ENCODE data around the gene RAX. TPM values are rescaled to one million over a fixed set of nuclear protein-coding genes. Genes with fewer than 3 reads are reported as not detected.
"Not testable (repeated sequence)": the region's sequence is repeated elsewhere in the genome, so short reads cannot be mapped to it uniquely, and the experiment has no call there.

Gene RAX
- total and polyA plus RNA-seq, 2 experiments from 2014 or later = 0.06 to 0.21 TPM

DNA sequence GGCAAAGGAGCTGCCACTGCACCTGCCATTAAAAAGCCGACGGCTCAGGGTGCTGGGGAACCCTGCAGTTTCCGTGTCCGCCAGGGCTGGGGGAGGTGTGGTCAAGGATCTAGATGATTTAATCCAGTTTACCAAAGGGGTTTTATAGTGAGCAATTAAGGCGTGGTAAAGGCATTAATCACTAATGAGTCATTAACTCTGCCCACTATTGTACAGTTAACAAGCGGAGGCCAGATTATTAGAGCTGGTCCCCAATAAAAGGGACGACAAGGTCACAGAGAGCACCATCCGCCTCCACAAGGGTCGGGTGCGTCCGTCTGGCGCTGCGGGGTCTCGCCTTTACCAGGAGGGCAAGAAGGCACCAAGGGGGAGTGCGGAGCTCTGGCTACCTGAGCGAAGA, 9.6 kb downstream of the RAX start:
- Histone ChIP-seq H3K27ac (no peak overlapping the region), H3K36me3 (no peaks in the 10 kb centered on the region), H3K4me1 (ENCODE audit: low read depth) (no peaks in the 10 kb centered on the region), H3K27me3 (peaks cover 74% of the 10 kb centered on the region), H3K9me3 (ENCODE audit: low read depth) (no peaks in the 10 kb centered on the region), H3K4me3 (no peak overlapping the region)
- no peak for DNase-seq (ENCODE audit: low read depth in 1 of 2, low spot score in 1 of 2)
- TF ChIP-seq, protein P1, sequence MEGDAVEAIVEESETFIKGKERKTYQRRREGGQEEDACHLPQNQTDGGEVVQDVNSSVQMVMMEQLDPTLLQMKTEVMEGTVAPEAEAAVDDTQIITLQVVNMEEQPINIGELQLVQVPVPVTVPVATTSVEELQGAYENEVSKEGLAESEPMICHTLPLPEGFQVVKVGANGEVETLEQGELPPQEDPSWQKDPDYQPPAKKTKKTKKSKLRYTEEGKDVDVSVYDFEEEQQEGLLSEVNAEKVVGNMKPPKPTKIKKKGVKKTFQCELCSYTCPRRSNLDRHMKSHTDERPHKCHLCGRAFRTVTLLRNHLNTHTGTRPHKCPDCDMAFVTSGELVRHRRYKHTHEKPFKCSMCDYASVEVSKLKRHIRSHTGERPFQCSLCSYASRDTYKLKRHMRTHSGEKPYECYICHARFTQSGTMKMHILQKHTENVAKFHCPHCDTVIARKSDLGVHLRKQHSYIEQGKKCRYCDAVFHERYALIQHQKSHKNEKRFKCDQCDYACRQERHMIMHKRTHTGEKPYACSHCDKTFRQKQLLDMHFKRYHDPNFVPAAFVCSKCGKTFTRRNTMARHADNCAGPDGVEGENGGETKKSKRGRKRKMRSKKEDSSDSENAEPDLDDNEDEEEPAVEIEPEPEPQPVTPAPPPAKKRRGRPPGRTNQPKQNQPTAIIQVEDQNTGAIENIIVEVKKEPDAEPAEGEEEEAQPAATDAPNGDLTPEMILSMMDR (IDR thresholded peaks at IDR 0.05; ENCODE audit: low read depth, low read length) = no peak

DNA sequence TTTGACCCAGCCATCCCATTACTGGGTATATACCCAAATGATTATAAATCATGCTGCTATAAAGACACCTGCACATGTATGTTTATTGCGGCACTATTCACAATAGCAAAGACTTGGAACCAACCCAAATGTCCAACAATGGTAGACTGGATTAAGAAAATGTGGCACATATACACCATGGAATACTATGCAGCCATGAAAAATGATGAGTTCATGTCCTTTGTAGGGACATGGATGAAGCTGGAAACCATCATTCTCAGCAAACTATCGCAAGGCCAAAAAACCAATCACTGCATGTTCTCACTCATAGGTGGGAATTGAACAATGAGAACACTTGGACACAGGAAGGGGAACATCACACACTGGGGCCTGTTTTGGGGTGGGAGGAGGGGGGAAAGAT, 11.0 kb downstream of the RAX start:
- H3K27ac ChIP-seq; H3K4me3 ChIP-seq; H3K4me1 ChIP-seq (ENCODE audit: low read depth); H3K36me3 ChIP-seq; DNase-seq (ENCODE audit: low read depth in 1 of 2, low spot score in 1 of 2); H3K9me3 ChIP-seq (ENCODE audit: low read depth): not testable (repeated sequence)
- peaks cover 59% of the 10 kb centered on the region for H3K27me3 ChIP-seq

DNA sequence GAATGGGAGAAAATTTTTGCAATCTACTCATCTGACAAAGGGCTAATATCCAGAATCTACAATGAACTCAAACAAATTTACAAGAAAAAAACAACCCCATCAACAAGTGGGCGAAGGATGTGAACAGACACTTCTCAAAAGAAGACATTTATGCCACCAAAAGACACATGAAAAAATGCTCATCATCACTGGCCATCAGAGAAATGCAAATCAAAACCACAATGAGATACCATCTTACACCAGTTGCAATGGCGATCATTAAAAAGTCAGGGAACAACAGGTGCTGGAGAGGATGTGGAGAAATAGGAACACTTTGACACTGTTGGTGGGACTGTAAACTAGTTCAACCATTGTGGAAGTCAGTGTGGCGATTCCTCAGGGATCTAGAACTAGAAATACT, 11.4 kb downstream of the RAX start:
- H3K9me3 ChIP-seq (ENCODE audit: low read depth); H3K27ac ChIP-seq; H3K36me3 ChIP-seq; DNase-seq (ENCODE audit: low read depth in 1 of 2, low spot score in 1 of 2); H3K4me1 ChIP-seq (ENCODE audit: low read depth); H3K4me3 ChIP-seq: not testable (repeated sequence)
- H3K27me3 ChIP-seq = peaks cover 55% of the 10 kb centered on the region

DNA sequence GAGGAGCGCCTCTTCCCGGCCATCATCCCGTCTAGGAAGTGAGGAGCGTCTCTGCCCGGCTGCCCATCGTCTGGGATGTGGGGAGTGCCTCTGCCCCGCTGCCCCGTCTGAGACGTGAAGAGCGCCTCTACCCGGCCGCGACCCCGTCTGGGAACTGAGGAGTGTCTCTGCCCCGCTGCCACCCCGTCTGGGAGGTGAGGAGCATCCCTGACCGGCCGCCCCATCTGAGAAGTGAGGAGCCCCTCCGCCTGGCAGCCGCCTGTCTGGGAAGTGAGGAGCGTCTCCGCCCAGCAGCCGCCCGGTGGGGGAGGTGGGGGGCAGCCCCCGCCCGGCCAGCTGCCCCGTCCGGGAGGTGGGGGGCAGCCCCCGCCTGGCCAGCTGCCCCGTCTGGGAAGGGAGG, 17.8 kb downstream of the RAX start:
- not testable (repeated sequence) for H3K27ac ChIP-seq; H3K4me3 ChIP-seq; H3K36me3 ChIP-seq; H3K9me3 ChIP-seq (ENCODE audit: low read depth); H3K4me1 ChIP-seq (ENCODE audit: low read depth); DNase-seq (ENCODE audit: low read depth in 1 of 2, low spot score in 1 of 2)
- H3K27me3 ChIP-seq = peaks cover 20% of the 10 kb centered on the region

DNA sequence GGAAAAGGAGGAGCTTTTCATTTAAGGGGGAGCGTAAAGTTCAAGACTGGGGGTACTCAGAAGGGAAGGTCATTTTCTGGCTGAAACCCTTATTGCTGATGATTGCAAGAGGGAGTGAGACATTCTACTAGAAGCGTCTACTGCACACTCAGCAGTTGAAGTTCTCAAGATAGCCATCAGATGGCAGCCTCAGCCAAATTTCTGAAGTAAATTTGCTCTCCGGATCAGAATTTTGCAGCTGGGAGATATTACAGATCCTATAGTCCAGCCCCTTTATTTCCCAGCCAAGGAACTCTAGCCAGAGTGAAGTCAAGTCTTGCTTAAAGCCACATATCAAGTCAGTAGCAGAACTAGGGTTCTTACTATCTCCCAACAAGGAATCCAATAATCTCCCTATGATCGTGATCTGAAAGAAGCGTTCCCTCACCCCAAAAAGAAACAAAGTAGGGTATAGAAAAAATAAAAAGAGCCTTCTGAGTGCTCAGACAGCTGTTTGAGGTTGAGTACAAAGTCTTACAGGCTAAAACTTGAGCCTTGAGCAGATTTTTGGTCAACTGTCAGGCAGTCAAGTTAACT, 24.0 kb downstream of the RAX start:
- H3K27me3 ChIP-seq = peaks cover 38% of the 10 kb centered on the region
- peak; percentile 76 to 93 for DNase-seq (ENCODE audit: low read depth in 1 of 2, low spot score in 1 of 2)
- no peak overlapping the region for H3K4me3 ChIP-seq
- TF ChIP-seq, protein P1 (IDR thresholded peaks at IDR 0.05; ENCODE audit: low read depth, low read length) = peak; percentile 81
- H3K4me1 ChIP-seq (ENCODE audit: low read depth) = no peaks in the 10 kb centered on the region
- H3K27ac ChIP-seq = no peak overlapping the region
- no peaks in the 10 kb centered on the region for H3K36me3 ChIP-seq
- H3K9me3 ChIP-seq (ENCODE audit: low read depth) = no peaks in the 10 kb centered on the region

DNA sequence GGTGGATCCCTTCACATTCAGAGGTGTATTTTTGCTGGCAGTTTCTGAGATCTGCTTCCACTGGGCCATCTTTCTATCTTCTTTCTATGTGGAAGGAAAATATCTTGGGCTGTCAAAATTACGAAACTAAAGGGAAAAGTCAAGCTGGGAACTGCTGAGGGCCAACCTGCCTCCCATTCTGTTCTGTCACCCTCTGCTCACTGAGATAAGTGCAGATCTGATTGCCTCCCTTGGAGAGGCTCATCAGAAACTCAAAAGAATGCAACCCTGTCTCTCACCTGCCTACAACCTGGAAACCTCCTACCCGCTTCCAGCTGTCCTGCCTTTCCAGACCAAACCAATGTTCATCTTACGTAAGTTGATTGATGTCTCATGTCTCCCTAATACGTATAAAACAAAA, 26.5 kb downstream of the RAX start:
- Histone ChIP-seq H3K27me3 (peaks cover 29% of the 10 kb centered on the region), H3K4me3 (no peak overlapping the region), H3K27ac (no peak overlapping the region), H3K4me1 (ENCODE audit: low read depth) (no peaks in the 10 kb centered on the region), H3K36me3 (no peaks in the 10 kb centered on the region), H3K9me3 (ENCODE audit: low read depth) (no peaks in the 10 kb centered on the region)
- DNase-seq (ENCODE audit: low read depth in 1 of 2, low spot score in 1 of 2) = no peak
- TF ChIP-seq, protein P1 (IDR thresholded peaks at IDR 0.05; ENCODE audit: low read depth, low read length) = no peak

DNA sequence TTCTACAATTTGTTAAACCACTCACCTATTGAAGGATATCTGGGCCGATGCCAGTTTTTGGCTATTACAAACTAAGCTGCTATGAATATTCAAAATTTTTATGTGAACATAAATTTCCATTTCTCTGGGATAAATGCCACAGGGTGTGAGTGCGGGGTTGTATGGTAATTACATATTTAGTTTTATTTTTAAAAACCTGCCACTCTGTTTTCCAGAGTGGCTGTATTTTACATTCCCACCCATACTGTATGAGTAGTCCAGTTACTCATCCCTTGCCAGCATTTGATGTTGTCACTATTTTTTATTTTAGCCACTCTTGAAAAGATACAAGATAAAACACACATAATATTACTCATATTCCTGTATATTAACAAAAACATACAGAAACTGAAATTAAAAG, 30.3 kb downstream of the RAX start:
- Histone ChIP-seq H3K27me3 (peaks cover 20% of the 10 kb centered on the region), H3K4me3 (no peak overlapping the region), H3K27ac (no peak overlapping the region), H3K9me3 (ENCODE audit: low read depth) (no peaks in the 10 kb centered on the region), H3K4me1 (ENCODE audit: low read depth) (no peaks in the 10 kb centered on the region), H3K36me3 (no peaks in the 10 kb centered on the region)
- no peak for DNase-seq (ENCODE audit: low read depth in 1 of 2, low spot score in 1 of 2)
- TF ChIP-seq, protein P1 (IDR thresholded peaks at IDR 0.05; ENCODE audit: low read depth, low read length) = no peak

All from cardiac muscle cell (in vitro differentiated cells and primary cell).